GM18873 (cell line): Measurements from ENCODE around the gene UBP1.
"Not testable (repeated sequence)": the region's sequence is repeated elsewhere in the genome, so short reads cannot be mapped to it uniquely, and the experiment has no call there.

Experiments used
- ATAC-seq: cut with Tn5 transposase; IDR thresholded peaks from one replicate; pipeline ENCODE4 v1.9.1; 2021; ENCODE audit warnings: mild to moderate bottlenecking, moderate library complexity, moderate number of reproducible peaks; ENCODE audit not compliant: unreplicated experiment, low FRiP score

The UBP1 gene

DNA sequence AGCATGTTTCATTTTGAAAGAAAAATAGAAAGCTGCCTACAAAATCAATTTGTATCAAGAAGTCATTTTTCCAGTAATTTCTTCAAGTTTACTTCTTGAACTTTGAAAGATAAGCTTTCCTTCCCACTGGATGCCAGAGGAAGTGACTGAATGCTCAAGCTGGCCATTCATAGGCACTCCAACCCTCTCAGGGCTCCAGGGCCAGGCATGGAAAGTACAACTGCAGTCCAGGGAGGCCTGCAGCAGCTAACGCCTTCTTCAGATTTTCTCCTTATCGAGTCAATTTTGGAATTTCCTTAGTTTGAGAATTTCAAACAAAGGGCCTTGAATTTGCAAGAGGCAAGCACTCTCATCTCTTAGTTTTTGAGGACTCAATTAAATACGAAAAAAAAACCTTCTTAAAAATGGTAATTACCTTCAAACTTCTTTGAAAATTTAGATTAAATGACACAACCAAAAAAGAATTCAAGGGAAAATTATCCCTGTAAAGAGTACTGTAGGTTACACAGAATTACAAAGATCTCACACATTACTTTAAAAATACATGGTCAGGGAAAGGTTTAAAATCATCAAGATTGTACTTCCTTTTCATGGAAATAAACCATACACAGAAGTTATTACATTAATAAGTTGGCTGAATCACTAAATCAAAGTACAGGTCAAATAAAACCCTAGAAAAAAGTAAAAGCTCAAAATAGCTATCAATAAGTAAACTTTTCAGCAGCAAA, 2.5 kb downstream of the UBP1 start:
- no peak for ATAC-seq

DNA sequence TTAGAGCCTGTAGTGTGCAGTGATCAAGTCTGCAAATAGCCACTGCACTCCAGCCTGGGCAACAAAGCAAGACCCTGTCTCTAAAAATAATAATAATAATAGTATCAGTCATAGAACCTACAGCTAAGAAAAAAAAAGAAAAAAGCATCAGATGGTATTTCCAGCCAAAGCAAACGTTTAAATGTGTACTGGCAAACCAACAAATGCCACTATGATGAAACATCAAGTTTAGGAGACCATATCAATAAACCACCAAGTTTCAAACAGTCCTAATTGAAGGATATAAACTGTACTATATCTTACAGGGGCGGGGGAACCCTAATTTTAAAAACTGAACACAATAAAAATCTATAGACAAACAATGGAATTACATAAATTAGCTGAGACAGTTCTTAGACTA, 6.4 kb downstream of the UBP1 start:
- ATAC-seq = no peak

DNA sequence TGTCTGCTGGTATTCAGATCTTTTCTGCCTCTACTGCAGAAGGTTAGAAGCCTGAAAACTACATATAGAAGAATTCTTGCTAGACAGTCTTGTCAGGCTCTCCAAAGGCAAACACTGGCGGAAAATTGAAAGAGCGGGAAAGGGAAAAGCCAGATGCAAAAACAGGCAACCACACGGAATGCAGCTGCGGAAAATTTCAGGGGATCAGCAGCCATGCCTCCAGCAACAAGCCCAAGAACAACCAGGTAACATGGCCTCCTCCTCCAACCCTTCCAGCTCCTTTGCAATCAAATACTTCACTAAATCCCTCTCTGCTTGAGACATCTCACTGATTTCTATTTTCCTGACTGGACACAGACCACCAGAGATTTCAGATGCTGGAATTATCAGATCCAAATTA, 9.6 kb downstream of the UBP1 start:
- no peak for ATAC-seq

DNA sequence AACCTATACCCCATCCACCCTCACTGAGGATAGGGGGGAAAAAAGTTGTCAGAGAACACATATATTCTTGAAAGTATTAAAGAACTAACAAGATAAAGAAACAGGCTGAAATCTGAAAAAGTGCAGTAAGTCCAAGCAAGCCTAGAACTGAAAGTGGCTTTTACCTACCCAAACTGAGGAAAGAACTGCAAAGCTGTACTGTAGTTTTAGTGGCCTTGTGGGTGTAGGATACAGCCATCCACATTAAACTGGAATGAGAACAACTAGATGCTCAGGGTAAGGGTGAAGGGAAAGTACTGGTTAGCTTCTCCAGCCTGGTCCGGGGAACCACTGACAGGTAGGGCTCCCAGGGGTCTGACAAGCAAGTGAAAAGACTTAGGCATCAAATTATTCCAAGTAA, 10.1 kb downstream of the UBP1 start:
- no peak for ATAC-seq

DNA sequence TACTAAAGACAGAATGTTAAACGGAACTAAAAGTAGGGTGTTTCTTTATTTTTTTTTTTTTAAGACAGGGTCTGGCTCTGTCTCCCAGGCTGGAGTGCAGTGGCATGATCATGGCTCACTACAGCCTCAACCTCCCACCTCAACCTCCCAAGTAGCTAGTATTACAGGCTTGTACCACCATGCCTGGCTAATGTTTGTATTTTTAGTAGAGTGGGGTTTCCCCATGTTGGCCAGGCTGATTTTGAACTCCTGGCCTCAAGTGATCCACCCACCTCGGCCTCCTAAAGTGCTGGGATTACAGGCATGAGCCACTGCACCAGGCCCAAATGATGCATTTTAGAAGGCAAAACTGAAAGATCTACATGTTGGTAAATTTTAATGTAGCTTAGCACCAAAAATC, 10.9 kb downstream of the UBP1 start:
- not testable (repeated sequence) for ATAC-seq

DNA sequence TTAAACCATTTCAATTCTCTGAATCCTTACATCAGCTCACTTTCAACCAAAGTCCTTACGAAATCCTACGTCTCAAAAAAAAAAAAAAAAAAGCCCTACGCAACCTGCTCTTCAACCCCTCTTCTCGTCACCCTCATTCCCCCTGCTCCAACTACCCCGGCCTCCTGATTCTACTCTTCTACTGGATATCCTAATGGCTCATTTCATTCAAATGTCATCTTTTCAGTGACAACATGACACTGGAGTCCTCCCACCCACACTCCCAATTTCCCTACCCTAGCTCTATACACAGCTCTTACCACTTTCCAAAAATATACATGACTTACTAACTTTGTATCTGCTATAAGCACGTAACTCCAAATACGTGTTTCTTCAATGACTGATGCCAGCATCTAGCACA, 11.5 kb downstream of the UBP1 start:
- ATAC-seq = no peak

DNA sequence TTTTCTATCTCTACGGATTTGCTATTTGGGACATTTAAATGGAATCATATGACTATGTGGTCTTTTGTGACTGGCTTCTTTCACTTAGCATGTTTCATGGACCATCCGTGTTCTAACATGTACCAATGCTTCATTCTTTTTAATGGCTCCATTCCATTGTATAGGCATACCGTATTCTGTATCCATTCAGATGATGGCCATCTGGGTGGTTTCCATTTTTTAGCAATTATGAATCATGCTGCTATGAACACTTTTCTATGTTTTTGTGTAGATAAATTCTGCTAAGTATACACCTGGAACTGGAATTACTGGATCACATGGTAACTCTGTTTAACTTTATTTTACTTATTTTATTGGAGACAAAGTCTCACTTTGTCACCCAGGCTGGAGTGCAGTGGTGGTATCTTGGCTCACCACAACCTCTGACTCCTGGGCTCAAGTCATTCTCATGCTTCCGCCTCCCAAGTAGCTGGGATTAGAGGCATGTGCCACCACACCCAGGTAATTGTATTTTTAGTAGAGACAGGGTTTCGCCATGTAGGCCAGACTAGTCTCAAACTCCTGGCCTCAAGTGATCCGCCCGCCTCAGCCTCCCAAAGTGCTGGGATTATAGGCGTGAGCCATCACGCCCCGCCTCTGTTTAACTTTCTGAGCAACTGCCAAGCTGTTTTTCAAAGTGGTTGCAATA, 13.4 kb downstream of the UBP1 start:
- ATAC-seq = no peak

DNA sequence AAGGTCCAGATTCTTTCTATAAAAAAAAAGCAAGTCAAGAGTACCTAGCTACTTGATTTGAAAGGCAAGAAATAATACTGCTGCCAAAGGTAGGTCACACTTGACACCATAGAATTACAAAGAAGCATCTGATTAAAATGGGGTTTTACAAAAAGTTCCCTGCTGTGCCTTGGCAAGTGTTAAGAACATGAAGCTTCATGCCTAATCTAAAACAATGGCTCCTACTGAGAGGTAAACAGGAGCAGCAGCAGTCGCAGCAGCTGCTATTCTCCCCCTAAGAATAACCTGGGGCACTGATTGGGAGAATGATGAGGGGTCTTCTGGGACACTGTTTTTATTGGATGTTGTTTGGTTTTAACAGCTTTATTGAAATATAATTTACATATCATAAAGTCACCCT, 14.1 kb downstream of the UBP1 start:
- ATAC-seq = no peak

DNA sequence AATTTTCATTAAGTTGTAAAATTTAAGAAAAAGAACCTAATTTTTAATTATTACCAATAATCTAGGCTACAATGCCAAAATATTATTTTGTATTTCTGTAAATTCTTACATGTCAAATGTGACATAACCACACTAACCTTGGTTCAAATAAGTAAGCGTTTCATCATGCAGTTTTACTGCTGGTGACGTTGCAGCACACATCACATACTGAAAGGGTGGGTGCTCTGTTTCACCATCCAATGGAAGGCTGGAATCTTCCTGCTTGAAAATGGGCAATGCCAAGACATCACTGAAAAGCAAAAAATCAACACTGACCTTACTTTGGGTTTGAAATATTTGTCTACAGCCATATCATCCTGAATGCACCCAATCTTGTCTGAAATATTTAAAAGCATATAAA, 14.8 kb downstream of the UBP1 start:
- no peak for ATAC-seq

DNA sequence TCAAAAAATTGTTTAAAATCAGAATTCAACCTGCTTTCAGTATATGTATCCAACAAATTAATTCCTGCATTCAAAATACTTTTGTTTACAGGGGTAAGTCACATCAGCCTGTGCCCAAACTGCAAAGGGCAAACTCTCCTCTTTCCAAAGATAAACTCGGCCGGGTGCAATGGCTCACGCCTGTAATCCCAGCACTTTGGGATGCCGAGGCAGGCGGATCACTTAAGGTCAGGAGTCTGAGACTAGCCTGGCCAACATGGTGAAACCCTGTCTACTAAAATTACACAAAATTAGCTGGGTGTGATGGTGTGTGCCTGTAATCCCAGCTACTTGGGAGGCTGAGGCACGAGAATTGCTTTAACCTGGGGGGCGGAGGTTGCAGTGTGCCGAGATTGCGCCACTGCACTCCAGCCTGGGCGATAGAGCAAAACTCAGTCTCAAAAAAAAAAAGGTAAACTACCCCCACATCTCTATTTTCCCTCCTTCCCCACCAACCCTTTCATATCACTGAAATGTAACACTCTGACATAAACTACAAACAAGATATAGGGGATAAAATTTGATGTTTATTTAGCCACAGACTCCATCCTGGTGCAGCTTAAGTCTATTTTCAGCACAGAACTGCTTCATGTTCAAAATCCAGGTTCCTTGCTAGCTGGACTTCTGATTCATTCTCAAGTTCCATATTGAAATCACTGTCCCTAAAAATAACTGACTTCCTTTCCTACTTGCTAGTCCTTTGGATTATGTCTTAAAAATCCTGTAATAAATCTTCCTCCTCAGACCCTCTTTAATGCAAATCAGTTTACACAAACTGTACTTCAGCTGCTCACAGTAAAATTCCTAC, 15.4 kb downstream of the UBP1 start:
- no peak for ATAC-seq

DNA sequence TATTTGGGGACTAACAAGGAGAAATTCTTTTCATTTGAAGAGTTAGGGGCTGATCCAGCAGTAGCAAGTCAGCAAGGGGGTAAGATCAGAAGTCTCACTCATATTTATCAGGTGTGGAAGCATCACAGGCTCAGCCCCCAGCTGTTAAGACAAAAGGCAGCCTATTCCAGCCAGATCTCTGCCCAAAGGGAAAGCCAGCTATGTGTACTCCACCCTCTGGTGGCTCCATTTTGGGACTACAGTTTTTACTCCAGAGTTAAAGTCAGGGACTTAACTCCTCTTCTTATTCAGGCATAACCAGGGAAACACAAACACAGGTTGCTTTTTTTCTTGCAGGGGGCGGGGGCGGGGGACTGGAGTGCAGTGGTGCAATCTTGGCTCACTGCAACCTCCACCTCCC, 19.2 kb downstream of the UBP1 start:
- no peak for ATAC-seq

DNA sequence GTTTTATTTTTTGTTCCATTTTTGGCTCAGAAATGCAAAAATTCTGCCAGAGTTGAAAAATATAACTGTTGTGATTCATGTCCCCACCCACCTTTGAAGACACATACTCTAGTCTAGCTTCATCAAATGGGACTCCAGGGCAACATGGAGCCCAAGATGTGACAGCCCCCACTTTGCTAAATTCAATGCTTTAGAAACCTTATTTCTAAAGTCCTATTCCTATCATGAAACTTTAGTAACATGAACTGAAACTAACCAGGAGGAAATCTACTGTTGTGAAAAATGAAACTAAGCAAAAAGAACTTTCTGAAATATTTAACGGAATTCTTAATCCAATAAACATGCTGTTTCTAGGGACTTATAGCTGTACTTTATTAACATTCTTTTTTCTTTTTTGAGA, 20.3 kb downstream of the UBP1 start:
- no peak for ATAC-seq

DNA sequence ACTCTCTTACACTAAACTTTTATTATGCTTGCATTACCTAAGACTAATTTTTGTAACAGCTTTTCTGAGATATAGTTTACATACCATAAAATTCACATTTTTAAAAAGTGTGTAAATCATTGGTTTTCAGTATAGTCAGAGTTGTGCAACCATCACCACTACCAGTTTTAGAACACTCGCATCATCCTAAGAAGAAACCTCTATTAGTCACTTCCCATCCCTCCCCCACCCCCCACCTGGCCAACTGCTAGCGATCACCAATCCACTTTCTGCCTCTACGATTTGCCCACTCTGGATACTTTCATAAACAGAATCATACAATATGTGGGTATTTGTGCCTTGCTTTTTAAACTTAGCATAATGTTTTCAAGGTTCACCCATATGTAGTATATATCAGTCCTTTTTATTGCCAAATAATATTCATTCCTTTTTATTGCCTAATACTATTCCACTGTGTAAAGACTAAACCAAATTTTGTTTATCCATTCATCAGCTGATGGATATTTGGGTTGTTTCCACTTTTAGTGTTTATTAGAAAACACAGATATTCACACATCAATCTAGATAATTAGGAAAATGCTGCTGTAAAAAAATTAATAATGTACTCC, 23.0 kb downstream of the UBP1 start:
- ATAC-seq = no peak

DNA sequence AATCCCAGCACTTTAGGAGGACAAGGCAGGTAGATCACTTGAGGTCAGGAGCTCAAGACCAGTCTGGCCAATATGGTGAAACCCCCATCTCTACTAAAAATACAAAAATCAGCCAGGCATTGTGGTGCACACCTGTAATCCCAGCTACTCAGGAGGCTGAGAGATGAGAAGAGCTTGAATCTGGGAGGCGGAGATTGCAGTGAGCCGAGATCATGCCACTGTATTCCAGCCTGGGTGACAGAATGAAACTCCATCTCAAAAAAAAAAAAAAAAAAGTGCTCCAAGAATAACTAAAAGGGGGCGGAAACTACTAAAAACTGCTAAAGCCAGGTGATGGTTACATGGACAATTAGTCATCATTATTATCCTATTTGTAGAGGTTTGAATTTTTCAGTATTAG, 29.4 kb downstream of the UBP1 start:
- ATAC-seq = not testable (repeated sequence)

DNA sequence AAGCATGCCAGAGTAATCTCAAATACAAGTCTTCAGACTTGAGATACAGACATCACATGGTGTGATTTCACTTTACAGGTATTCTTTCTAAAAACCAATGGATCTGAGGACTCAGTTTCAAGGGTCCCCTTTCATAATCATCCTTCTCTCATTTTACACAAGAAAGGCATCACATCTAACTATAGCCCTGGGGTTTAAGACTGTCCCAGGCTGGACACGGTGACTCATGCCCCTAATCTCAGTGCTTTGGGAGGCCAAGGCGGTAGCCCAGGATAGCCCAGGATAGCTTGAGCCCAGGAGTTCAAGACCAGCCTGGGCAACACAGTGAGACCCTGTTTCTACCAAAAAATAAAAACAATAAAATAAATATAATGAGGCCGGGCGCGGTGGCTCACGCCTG, 36.4 kb downstream of the UBP1 start:
- ATAC-seq = no peak

DNA sequence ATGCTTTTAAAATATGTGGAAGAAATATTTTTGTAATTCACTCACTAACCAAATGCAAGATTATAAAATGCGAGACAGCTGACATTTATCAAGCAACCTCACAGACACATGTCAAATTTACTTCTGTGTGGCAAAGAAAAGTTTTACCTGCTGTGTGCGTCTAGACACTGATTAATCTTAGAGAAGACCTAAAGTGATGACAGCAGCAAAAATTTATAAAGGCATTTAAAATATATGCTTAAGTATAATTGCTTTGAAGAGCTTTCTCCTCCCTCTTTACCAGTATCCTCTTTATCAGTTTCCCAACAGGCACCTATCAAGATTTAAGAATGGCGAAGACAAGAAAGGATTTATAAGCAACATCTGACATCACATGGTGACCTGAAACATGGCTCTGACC, 37.3 kb downstream of the UBP1 start:
- no peak for ATAC-seq

DNA sequence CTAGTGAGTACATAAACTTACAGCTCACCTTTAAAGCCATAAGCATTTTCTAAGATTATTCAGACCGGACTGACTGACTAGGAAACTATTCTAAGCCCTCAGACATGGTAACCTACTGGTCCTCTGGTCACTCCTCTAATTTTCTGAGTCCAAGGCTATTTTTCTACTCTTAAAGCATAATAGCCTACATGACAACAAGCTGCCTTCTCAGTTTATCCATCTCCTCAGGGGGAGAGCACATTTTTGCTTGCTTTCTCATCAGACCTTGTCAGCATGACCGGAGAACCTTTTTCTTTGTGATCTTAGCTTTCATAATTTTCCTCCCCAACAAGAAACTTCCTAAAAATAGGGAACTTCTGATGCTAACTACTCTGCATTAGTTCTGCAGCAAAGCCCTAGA, 38.4 kb downstream of the UBP1 start:
- no peak for ATAC-seq

DNA sequence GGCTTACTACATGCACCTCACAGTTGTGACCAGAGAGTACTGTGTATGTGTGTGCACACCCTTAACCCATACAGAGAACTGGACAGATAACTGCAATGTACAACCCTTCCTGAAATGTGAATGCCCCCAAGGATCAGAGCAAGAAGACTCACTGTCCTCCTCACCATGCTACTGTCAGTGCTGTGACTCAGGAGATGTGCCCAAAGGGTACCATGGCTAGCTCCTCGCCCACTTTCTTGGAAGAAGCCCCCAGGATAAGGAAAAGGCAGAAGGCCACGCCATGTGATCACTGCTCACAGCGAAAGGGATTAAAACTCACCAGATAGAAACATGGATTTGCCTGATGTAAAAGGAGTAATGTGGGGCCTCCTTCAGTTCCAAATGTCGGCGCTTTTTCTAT, 41.8 kb downstream of the UBP1 start:
- ATAC-seq = no peak

DNA sequence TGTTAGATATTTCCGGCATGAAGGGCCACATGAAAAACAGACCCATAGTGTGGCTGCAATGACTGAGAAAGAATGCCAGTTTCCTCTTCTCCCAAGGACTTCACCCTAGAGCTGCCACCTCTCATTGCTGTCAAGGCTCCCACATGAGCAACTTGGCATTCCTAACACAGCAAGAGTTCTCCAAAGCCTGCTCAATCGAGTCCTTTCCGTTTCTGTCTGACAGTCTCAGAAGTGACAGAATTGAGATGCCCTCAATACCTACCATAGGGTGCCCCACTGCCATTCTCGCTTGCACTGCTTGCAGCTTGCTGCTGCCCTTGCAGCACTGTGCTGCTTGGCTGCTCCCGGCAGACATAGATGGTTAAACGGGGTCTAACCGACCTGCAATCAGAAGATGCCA, 44.3 kb downstream of the UBP1 start:
- ATAC-seq = no peak

DNA sequence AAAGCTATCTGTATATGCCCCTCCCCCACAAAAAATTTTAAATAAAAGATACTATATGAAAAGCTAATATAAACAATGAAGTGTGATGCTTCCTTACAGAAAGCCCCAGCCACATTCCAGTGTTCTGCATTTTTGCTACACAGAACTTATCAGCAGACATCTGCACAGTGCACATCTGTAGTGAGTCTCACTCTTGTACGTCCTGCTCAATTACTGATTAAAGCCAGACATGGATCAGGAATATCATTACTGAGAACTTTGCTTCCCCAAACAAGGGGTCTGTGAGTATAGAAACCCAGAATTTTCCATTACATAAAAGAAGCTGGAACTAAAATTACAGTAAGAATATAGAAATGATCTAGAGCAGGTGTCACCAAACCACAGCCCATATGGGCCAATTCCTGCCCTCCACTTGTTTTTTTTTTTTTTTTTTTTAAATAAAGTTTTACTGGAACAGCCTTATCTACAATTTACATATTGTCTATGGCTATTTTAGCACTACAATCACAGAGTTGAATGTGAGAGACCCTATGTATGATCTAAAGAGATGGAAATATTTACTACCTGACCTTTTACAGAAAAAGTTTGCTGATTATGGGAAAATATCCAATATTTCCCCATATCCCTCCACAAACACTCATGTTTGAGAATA, 45.7 kb downstream of the UBP1 start:
- ATAC-seq = no peak

DNA sequence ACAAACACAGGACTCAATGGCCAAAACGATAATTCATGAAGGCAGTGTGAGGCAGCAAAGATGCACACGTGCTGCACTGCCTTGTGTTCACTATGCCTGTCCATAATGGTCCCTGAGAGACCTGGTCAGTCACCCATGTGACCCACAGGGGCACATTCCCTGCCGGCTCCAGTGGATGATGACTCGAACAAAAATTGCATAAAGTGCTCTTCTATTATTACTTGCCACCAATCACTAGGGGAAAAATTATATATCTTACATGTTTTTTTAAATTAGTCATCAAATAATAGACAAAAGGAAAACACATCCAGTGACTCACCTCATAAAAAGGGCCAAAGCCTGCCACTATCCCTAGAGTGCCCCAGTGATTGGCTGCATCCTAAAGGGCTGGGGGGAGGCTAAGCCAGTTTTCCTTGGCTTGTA, 47.5 kb downstream of the UBP1 start:
- no peak for ATAC-seq
